ENCODE results near the gene KIAA1958.

GRCh38 chr9:112553256-112553826 lies 66.7 kb downstream of the KIAA1958 start:
- no peak for TF ChIP-seq CTCF (IDR thresholded peaks at IDR 0.05; ENCODE audit: low read depth, low read length, missing input control)
- no peak for TF ChIP-seq RXRA (IDR thresholded peaks at IDR 0.05)
- TF ChIP-seq YY1 (IDR thresholded peaks at IDR 0.05) = no peak
- no peak for TF ChIP-seq FOXA2 (IDR thresholded peaks at IDR 0.05)
- TF ChIP-seq TAF1 (conservative IDR thresholded peaks at IDR 0.05) = no peak
- no peak for TF ChIP-seq RAD21 (IDR thresholded peaks at IDR 0.05)
- no peak for TF ChIP-seq JUND (IDR thresholded peaks at IDR 0.05)
- no peak for TF ChIP-seq REST (IDR thresholded peaks at IDR 0.05)
- no peak for TF ChIP-seq MAX (IDR thresholded peaks at IDR 0.05)
- TF ChIP-seq EGR1 (IDR thresholded peaks at IDR 0.05; ENCODE audit: low read depth in 2 of 2) = no peak
- no peak for TF ChIP-seq SP1 (IDR thresholded peaks at IDR 0.05)
- no peak for TF ChIP-seq NR2F2 (IDR thresholded peaks at IDR 0.05)

All from liver (tissue), 3 donors.